HepG2 (cell line): ENCODE results near the gene CREG2. TPM values are rescaled to one million over a fixed set of nuclear protein-coding genes. Genes with fewer than 3 reads are reported as not detected.

Source experiments
- FOSL1 ChIP-seq: sonication (generic); formaldehyde crosslinking; IDR thresholded peaks from 2 replicates; pipeline ENCODE4 v1.9.0; 2021; ENCODE audit warnings: missing genetic modification reagents, borderline replicate concordance
- PRPF4 ChIP-seq: fragments of 200-400 bp; formaldehyde crosslinking; IDR thresholded peaks from 2 replicates; pipeline ENCODE4 v1.6.1; 2016; ENCODE audit warnings: low read length, low read depth; ENCODE audit not compliant: poor library complexity, severe bottlenecking
- ZBED4 ChIP-seq: sonication (generic); formaldehyde crosslinking; IDR thresholded peaks from 2 replicates; pipeline ENCODE4 v1.4.0; 2020; ENCODE audit warnings: missing genetic modification reagents, borderline replicate concordance
- ZBTB42 ChIP-seq: sonication (generic); formaldehyde crosslinking; IDR thresholded peaks from 2 replicates; pipeline ENCODE4 v1.5.0; 2020; ENCODE audit warnings: mild to moderate bottlenecking, missing genetic modification reagents
- ZBTB49 ChIP-seq: sonication (generic); formaldehyde crosslinking; IDR thresholded peaks from 2 replicates; pipeline ENCODE4 v1.4.0; 2020; ENCODE audit warnings: missing genetic modification reagents, borderline replicate concordance
- ZKSCAN1 ChIP-seq: fragments of 150-350 bp; IDR thresholded peaks from 2 replicates; pipeline ENCODE4 v1.6.1; 2014; ENCODE audit warnings: low read length
- ZNF230 ChIP-seq: sonication (generic); formaldehyde crosslinking; IDR thresholded peaks from 2 replicates; pipeline ENCODE4 v1.4.0; 2020; ENCODE audit warnings: mild to moderate bottlenecking, missing genetic modification reagents
- ZNF318 ChIP-seq: sonication (generic); formaldehyde crosslinking; IDR thresholded peaks from 2 replicates; pipeline ENCODE4 v1.4.0; 2020; ENCODE audit warnings: mild to moderate bottlenecking, missing genetic modification reagents
- ZNF430 ChIP-seq: sonication (generic); formaldehyde crosslinking; IDR thresholded peaks from 2 replicates; pipeline ENCODE4 v1.9.0; 2021; ENCODE audit warnings: mild to moderate bottlenecking, missing genetic modification reagents
- ZNF563 ChIP-seq: sonication (generic); formaldehyde crosslinking; IDR thresholded peaks from 2 replicates; pipeline ENCODE4 v1.8.0; 2022; ENCODE audit warnings: mild to moderate bottlenecking, moderate library complexity, missing genetic modification reagents
- polyA plus RNA-seq, 8 experiments: library from polyadenylated mRNA; depleted of rRNA in 3 of 8; stranded (reverse) in 7 of 8; unstranded in 1 of 8; fragments of >200 nt; fragmentation: Illumina TruSeq in 4 of 8; extraction: Trizol in 4 of 8; gene quantifications; 2 replicates each; pipeline versions ENCODE4 v1.2.1 to v1.2.3, GENCODE V29; 2011 to 2016; ENCODE audit warnings: low read depth in 4 of 8, missing spikeins in 1 of 8, mixed read lengths in 1 of 8; ENCODE audit not compliant: insufficient read depth in 1 of 8
- total RNA-seq, 5 experiments: library from RNA; depleted of rRNA; stranded (reverse); fragments of >200 nt; fragmentation: Illumina TruSeq; extraction: Trizol; gene quantifications; 2 replicates each; pipeline ENCODE4 v1.2.3, GENCODE V29; 2016; ENCODE audit warnings: low read depth in 1 of 5

Gene CREG2
- total and polyA plus RNA-seq, 2 of the 13 experiments (the other 11 are each of a cell fraction or from before 2014, with no cell fraction given) = 0.18 to 0.26 TPM

- peak; percentile 89; the same call in 1 of the 2 replicates for TF ChIP-seq ZBED4 (CRISPR knock-in tag)
- no peak for TF ChIP-seq ZBTB49
- no peak for TF ChIP-seq PRPF4
- TF ChIP-seq ZNF563 = no peak; the same call in 1 of the 2 replicates
- 0 out of 2 replicates have a peak, but pooled peaks have one; percentile 82 for TF ChIP-seq ZNF318 (CRISPR knock-in tag)
- TF ChIP-seq ZBTB42 (CRISPR knock-in tag) = no peak
- no peak for TF ChIP-seq ZKSCAN1
- TF ChIP-seq ZNF230 = no peak
- TF ChIP-seq ZNF430 (CRISPR knock-in tag) = no peak
- no peak for TF ChIP-seq FOSL1 (CRISPR knock-in tag)
Observed at GRCh38 chr2:101330253-101330933, 56.9 kb downstream of the CREG2 start (continued).
